Choroid plexus epithelial cell (primary cell): Measurements from ENCODE around the gene C3orf62.
A peak's percentile ranks its signal among the peaks of the same experiment; 100 is the strongest.
"Not testable (repeated sequence)": the region's sequence is repeated elsewhere in the genome, so short reads cannot be mapped to it uniquely, and the experiment has no call there.

ENCODE experiments used
- DNase-seq: peaks from one replicate; pipeline ENCODE4 v3.0.0-alpha.2; 2010; ENCODE audit warnings: low read depth
- H3K4me3 ChIP-seq: 2 replicates; pipeline ENCODE4 v1.5.1; 2011; ENCODE audit warnings: low read depth, mild to moderate bottlenecking, control low read depth, low read length, moderate library complexity
- TF ChIP-seq, protein P1 (sequence below): conservative IDR thresholded peaks from 2 replicates; pipeline ENCODE4 v1.5.1; 2011; ENCODE audit warnings: low read depth, mild to moderate bottlenecking, control low read depth, inconsistent platforms, low read length, moderate library complexity

The C3orf62 gene

DNA sequence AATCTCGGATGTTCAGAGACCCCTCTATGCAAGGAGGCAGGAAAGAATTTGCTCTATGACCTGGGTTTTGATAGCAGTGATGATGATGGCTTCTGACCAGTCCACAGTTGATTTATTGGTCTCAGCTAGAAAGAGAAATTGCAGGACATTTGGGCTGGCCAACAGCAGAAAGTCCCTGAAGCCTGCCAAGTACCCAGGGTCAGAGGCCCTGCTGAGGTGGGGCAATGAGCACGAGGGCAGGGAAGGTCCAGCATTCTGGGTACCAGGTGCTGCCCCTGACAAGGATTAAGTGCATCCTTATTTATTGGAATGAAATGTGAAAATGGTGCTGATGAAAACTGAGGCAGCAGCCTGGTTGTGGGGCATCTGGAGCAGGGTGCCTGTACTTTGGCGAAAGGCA lies 19.8 kb downstream of the C3orf62 start:
- H3K4me3 ChIP-seq, result no peak overlapping the region
- TF ChIP-seq, protein P1, sequence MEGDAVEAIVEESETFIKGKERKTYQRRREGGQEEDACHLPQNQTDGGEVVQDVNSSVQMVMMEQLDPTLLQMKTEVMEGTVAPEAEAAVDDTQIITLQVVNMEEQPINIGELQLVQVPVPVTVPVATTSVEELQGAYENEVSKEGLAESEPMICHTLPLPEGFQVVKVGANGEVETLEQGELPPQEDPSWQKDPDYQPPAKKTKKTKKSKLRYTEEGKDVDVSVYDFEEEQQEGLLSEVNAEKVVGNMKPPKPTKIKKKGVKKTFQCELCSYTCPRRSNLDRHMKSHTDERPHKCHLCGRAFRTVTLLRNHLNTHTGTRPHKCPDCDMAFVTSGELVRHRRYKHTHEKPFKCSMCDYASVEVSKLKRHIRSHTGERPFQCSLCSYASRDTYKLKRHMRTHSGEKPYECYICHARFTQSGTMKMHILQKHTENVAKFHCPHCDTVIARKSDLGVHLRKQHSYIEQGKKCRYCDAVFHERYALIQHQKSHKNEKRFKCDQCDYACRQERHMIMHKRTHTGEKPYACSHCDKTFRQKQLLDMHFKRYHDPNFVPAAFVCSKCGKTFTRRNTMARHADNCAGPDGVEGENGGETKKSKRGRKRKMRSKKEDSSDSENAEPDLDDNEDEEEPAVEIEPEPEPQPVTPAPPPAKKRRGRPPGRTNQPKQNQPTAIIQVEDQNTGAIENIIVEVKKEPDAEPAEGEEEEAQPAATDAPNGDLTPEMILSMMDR, result no peak
- no peak for DNase-seq

DNA sequence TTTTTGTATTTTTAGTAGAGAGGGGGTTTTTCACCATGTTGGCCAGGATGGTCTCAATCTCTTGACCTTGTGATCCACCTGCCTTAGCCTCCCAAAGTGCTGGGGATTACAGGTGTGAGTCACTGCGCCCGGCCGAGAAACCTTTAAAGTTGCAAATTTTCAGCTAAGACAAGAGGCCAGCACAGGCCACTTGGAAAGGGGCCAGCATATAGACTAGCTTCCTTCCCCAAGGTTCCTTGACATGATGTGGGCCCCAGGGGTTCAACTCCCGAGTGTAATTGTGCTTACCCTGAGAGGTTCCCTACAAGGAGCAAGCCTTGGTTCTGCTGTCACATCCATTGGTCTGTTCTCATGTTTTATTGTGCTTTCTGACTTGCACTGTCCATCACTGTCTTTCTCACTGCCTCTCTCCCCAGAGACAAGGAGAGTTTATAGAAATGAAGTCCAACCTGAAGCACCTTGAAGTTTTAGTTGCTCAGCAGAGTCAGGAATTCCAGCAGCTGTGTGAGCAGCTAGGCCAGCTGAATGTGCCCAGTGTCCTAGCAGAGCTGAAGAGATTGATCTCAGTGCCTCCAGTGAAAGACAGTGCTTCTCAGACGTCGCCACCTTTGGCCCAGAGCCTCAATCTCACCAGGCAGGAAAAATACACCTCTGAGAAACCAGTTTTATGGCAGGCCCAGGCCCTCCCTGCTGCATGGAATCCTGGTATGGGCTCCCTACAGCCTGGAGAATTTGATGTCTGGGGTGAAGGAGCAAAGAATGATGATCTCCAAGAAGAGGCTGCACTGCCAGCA lies 21.1 kb downstream of the C3orf62 start:
- TF ChIP-seq, protein P1, result no peak
- no peak overlapping the region for H3K4me3 ChIP-seq
- DNase-seq, result no peak

DNA sequence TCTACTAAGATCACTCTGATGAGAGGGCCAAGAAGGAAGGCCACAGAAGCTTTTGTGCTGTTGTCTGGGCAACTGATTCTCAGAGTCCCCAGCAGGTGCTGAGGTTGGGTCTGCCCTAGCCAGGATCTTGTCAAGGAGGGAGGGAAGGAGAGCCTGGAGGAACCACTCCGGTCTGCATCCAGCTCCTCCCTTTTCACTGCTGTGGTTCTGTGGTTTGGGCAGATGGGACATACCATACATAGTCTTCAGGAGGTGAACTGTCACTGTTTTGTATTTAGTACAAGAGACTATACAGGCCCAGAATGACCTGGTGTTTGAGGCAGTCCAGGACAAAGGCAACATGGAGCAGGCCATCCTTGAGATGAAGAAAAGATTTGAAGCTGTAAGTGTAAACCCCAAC lies 21.9 kb downstream of the C3orf62 start:
- TF ChIP-seq, protein P1, result no peak

DNA sequence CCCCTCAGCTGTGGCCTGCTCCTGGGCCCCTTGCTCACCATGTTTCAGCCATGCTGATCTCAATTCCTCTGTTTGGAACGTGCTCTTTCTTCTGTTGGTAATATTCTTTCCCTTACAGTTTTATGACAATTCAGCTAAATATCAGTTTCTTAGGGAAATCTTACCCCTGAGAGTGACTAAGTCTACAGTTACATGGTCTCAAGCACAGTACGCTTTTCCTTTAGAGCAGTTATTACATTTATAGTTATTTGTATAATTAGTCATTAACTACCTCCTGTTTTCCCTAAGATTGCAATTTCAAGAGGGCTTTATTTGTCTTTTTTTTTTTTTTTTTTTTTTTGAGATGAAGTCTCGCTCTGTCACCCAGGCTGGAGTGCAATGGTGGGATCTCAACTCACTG lies 23.5 kb downstream of the C3orf62 start:
- no peak overlapping the region for H3K4me3 ChIP-seq
- no peak for DNase-seq
- TF ChIP-seq, protein P1, result no peak

More for the DNA sequence above, 21.9 kb downstream of the C3orf62 start:
- H3K4me3 ChIP-seq, result no peak overlapping the region
- DNase-seq, result peak; percentile 37

DNA sequence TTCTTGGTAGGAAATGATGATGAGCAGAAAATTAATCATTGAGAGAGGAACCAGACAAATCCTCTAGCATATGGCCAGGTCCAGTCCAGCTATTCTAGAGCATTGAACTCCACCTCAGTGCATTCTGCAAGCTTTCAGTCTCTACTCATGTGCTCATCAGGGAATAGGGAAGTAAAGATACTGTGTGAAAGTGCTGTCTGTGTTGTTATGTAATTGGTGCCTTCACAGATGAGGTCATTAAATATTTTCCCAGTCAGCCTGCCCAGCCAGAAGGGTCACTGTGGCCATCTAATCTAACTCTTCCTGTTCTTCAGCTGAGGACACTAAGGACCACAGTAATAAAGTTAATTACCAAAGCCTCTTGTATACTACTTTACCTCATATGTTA lies 28.2 kb downstream of the C3orf62 start:
- no peak overlapping the region for H3K4me3 ChIP-seq
- peak; percentile 66 for DNase-seq
- TF ChIP-seq, protein P1, result no peak

DNA sequence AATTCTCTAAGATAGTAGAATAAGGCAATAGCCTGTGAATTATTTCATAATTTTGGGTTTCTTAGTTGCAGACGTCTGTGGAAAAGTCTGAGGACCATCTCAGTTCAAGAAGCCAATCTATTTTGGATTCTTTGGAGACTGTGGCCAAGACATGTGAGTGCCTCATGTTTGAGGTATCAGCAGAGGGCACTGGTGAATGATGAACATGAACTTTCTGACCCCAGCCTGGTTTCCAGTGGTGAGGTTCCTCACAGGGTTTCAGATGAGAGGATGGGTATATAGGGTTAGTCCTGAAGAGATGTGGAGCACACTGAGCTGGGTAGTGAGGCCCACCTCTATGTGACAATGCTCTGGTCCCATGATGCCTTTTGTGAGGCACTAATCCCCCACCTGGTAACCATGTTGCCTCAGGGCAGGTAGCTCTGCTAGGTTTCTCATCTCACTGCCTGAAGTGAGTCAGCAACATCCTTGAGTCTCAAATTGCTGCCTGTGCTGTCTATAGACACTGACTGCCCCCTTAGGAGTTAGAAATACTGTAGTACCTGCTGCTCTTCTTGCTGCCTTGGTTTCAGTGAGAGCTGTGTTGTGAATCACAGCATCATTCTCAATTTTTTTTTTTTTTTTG lies 32.3 kb downstream of the C3orf62 start:
- no peak overlapping the region for H3K4me3 ChIP-seq
- TF ChIP-seq, protein P1, result no peak
- DNase-seq, result no peak

DNA sequence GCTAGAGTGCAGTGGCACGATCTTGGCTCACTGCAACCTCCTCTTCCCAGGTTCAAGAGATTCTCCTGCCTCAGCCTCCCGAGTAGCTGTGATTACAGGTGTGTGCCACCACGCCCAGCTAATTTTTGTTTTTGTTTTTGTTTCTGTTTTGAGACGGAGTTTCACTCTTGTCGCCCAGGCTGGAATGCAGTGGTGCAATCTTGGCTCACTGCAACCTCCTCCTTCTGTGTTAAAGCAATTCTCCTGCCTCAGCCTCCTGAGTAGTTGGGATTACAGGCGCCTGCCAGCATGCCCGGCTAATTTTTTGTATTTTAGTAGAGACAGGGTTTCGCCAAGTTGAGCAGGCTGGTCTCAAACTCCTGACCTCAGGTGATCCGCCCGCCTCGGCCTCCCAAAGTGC lies 36.9 kb downstream of the C3orf62 start:
- DNase-seq, H3K4me3 ChIP-seq: not testable (repeated sequence)
